Astrocyte of the spinal cord (primary cell): Measurements from ENCODE around the gene HOXA11.
A peak's percentile ranks its signal among the peaks of the same experiment; 100 is the strongest.

ENCODE experiments used
- DNase-seq: peaks from one replicate; pipeline ENCODE4 v3.0.0; 2011; ENCODE audit warnings: low read depth, low spot score
- H3K4me3 ChIP-seq: 2 replicates; pipeline ENCODE4 v1.5.1; 2011; ENCODE audit warnings: low read depth, mild to moderate bottlenecking, low read length, moderate library complexity
- in situ Hi-C: cut with HindIII; loops from 2 replicates; pipeline ENCODE4 v1.10.0; 2017; ENCODE audit warnings: low sequenced_read_pairs
- TF ChIP-seq, protein P1 (sequence below): IDR thresholded peaks from 2 replicates; pipeline ENCODE4 v1.5.1; 2012; ENCODE audit warnings: low read depth, mild to moderate bottlenecking, low read length, inconsistent platforms

Gene HOXA11

DNA sequence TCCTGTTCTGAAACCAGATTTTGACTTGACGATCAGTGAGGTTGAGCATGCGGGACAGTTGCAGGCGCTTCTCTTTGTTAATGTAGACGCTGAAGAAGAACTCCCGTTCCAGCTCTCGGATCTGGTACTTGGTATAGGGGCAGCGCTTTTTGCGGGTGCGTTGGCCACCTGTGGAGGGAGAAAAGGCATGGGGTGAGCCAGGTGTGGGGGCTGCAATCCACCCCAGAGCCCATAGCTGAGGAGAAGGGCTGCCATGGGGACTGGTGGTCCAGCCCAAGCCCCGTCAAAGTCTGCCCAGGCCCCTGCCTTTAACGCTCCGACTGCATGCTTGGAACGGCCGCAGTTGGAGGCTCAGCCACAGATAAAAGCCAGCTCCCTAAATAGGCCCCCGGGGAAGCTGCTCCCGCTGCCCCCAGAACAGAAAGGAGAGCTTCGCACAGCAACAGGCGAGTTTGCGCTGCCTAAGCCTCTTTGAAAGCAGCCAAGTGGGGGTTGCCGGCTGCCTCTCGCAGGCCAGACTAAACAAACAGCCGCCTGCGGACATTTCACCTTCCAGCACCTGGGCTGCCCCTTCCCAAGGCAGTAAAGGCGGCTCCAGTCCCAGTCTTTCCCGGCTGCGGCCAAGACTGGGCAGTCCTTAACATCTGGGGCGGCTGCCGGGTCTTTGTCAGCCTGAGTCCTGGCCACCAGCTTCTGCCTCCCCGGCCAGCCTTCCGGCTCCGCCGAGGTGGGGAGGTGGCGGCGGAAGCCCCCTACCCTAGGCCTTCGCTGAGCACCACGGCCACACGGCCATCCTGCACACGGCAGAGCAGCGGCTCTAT is 2.0 kb downstream of the HOXA11 start:
- TF ChIP-seq, protein P1, sequence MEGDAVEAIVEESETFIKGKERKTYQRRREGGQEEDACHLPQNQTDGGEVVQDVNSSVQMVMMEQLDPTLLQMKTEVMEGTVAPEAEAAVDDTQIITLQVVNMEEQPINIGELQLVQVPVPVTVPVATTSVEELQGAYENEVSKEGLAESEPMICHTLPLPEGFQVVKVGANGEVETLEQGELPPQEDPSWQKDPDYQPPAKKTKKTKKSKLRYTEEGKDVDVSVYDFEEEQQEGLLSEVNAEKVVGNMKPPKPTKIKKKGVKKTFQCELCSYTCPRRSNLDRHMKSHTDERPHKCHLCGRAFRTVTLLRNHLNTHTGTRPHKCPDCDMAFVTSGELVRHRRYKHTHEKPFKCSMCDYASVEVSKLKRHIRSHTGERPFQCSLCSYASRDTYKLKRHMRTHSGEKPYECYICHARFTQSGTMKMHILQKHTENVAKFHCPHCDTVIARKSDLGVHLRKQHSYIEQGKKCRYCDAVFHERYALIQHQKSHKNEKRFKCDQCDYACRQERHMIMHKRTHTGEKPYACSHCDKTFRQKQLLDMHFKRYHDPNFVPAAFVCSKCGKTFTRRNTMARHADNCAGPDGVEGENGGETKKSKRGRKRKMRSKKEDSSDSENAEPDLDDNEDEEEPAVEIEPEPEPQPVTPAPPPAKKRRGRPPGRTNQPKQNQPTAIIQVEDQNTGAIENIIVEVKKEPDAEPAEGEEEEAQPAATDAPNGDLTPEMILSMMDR = no peak
- no peak for DNase-seq
- H3K4me3 ChIP-seq = no peak overlapping the region
- in situ Hi-C loops = no loop called here

- in situ Hi-C loops = no loop called here
- TF ChIP-seq, protein P1 = no peak
- no peak for DNase-seq
- H3K4me3 ChIP-seq = no peak overlapping the region
Observed at GRCh38 chr7:27182285-27182841, 2.7 kb downstream of the HOXA11 start.

- no peak for DNase-seq
Observed at GRCh38 chr7:27181795-27182275, 3.2 kb downstream of the HOXA11 start.

DNA sequence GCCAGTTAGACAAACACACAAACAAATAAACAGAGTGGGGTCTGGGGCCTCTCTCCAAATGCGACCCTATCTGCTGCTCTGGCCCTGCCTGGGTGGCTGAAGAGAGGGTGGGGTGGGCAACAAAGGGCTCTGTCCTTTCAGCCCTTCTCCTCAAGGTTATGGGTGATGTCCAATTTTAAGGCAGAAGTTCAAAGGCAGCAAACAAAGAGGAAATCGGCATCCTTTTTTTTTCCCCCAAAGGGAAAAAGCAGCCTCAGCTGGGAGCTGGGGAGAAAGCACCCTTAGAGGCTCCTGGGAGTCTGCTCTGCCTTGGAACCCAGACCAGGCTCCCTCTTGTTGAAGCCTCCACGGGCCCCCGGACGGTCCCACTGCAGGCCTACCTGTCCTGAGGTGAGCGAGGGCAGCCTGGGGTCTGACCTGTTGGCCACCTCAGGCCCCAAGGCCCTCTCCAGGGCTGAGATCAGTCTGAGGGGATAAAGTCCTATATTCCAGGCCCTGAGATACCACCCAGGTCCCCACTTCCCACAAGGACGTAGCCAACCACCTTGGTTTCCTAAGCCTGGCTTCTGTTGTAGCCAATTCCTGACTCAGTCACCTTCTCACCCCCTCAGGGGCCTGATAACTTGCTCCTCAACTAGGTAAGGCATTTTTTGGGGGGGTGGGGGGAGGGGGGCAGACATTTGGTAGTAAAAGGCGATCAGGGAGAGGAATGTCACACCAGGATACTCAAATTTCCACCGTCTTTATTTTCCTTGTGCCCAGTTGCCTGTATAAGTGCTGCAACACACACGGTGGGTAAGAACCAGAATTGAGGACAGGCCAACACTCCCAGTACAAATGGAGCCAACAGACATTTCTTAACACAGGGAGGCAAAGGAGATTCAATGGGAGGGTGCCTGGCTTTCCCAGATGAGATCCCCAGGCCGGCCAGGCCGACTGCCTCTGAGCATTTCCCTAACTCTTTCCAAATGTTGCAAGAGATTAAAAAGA is 4.3 kb downstream of the HOXA11 start:
- no peak overlapping the region for H3K4me3 ChIP-seq
- in situ Hi-C loops = no loop called here
- TF ChIP-seq, protein P1 = no peak
- no peak for DNase-seq

More at GRCh38 chr7:27181795-27182275, 3.2 kb downstream of the HOXA11 start:
- TF ChIP-seq, protein P1 = no peak
- no peak overlapping the region for H3K4me3 ChIP-seq
- in situ Hi-C loops = no loop called here

- in situ Hi-C loops = no loop called here
- H3K4me3 ChIP-seq = no peak overlapping the region
- peak; percentile 55 for DNase-seq
- TF ChIP-seq, protein P1 = peak; percentile 90
Observed at GRCh38 chr7:27179503-27180430, 5.3 kb downstream of the HOXA11 start.
